PC-3 (cell line): ENCODE measurements around the gene ANKFN1. TPM values are rescaled to one million over a fixed set of nuclear protein-coding genes. Genes with fewer than 3 reads are reported as not detected.

Experiments
- ATAC-seq: fragments of 200-7000 bp; cut with Tn5 transposase; 2 replicates; pipeline ENCODE4 v1.9.1; 2020; ENCODE audit warnings: mild to moderate bottlenecking, moderate library complexity
- BruUV-seq: library from RNA; stranded (reverse); fragments of 400-500 nt; replicated peaks from 2 replicates; lab custom pipeline; 2021; lab: Mats Ljungman, UMichigan
- CTCF ChIA-PET: fragments of 300-600 bp; sonication (Branson Sonifier 250); formaldehyde crosslinking; loops from one replicate; lab custom pipeline; 2022; ENCODE audit warnings: antibody characterized with exemption; lab: Charles Lee
- POLR2A ChIA-PET: fragments of 300-600 bp; sonication (Branson Sonifier 250); formaldehyde crosslinking; loops from one replicate; lab custom pipeline; 2022; ENCODE audit warnings: antibody characterized with exemption; ENCODE audit not compliant: unreplicated experiment; lab: Charles Lee
- DNase-seq: peaks from one replicate; pipeline ENCODE4 v3.0.0-alpha.2; 2015
- H2AFZ ChIP-seq: fragments of 300-600 bp; sonication (generic); 2 replicates; pipeline ENCODE4 v1.6.0; 2016; ENCODE audit warnings: antibody characterized with exemption, low read length
- H3F3A ChIP-seq: fragments of 300-600 bp; sonication (generic); one replicate; pipeline ENCODE4 v1.6.0; 2017; ENCODE audit warnings: antibody characterized with exemption, low read length, control low read depth, mild to moderate bottlenecking; ENCODE audit not compliant: unreplicated experiment
- H3K27ac ChIP-seq: fragments of 300-600 bp; sonication (generic); 2 replicates; pipeline ENCODE4 v1.5.1; 2016; ENCODE audit warnings: mild to moderate bottlenecking, low read length
- H3K27me3 ChIP-seq: fragments of 300-600 bp; sonication (generic); 2 replicates; pipeline ENCODE4 v1.6.1; 2016; ENCODE audit warnings: low read length, mixed read lengths
- H3K36me3 ChIP-seq: fragments of 300-600 bp; sonication (generic); 2 replicates; pipeline ENCODE4 v1.6.1; 2016; ENCODE audit warnings: low read depth, mixed run types, low read length, mixed read lengths
- H3K4me1 ChIP-seq: fragments of 300-600 bp; sonication (generic); 2 replicates; pipeline ENCODE4 v1.5.1; 2016; ENCODE audit warnings: low read length; ENCODE audit not compliant: insufficient read depth
- H3K4me2 ChIP-seq: fragments of 300-600 bp; sonication (generic); 2 replicates; pipeline ENCODE4 v1.6.0; 2016; ENCODE audit warnings: low read length
- H3K4me3 ChIP-seq: fragments of 300-600 bp; sonication (generic); 2 replicates; pipeline ENCODE4 v1.5.1; 2016; ENCODE audit warnings: mild to moderate bottlenecking, low read length, mixed read lengths
- H3K79me2 ChIP-seq: fragments of 300-600 bp; sonication (generic); 2 replicates; pipeline ENCODE4 v1.6.1; 2017; ENCODE audit warnings: low read length, mixed read lengths
- H3K9ac ChIP-seq: fragments of 300-600 bp; sonication (generic); 2 replicates; pipeline ENCODE4 v1.6.0; 2016; ENCODE audit warnings: mild to moderate bottlenecking, low read length
- H3K9me2 ChIP-seq: fragments of 300-600 bp; sonication (generic); replicated peaks from 2 replicates; pipeline ENCODE4 v1.6.1; 2016; ENCODE audit warnings: mixed run types, low read length, mixed read lengths
- H3K9me3 ChIP-seq: fragments of 300-600 bp; sonication (generic); 2 replicates; pipeline ENCODE4 v1.6.1; 2016; ENCODE audit warnings: low read length, mixed read lengths
- H4K20me1 ChIP-seq: fragments of 300-600 bp; sonication (generic); 2 replicates; pipeline ENCODE4 v1.6.1; 2016; ENCODE audit warnings: low read length, mixed read lengths
- EZH2 ChIP-seq: fragments of 300-600 bp; sonication (generic); IDR thresholded peaks from one replicate; pipeline ENCODE4 v1.6.1; 2017; ENCODE audit warnings: antibody characterized with exemption, mild to moderate bottlenecking, low read length; ENCODE audit not compliant: unreplicated experiment
- EZH2phosphoT487 ChIP-seq: fragments of 300-600 bp; sonication (generic); IDR thresholded peaks from 2 replicates; pipeline ENCODE4 v1.6.1; 2018; ENCODE audit warnings: mild to moderate bottlenecking, antibody characterized with exemption, low read length, borderline replicate concordance
- intact Hi-C: fragments of 100-400 bp; cut with micrococcal nuclease; formaldehyde crosslinking; loops from 2 replicates; pipeline ENCODE4 v1.9.0; 2023
- total RNA-seq: library from RNA; depleted of rRNA; stranded (reverse); fragments of >200 nt; gene quantifications from 2 replicates; pipeline ENCODE4 v1.2.3, GENCODE V29; 2014
- TF ChIP-seq, protein P1 (sequence below): fragments of 300-600 bp; sonication (generic); conservative IDR thresholded peaks from 2 replicates; pipeline ENCODE4 v1.5.1; 2017; ENCODE audit warnings: antibody characterized with exemption, low read depth, mild to moderate bottlenecking, low read length

Gene ANKFN1
- total RNA-seq, 1 experiment from 2014 or later = not detected

- intact Hi-C loops = no loop called here
- BruUV-seq = no TSS peak
Observed at GRCh38 chr17:56184650-56185049, 31.4 kb downstream of the ANKFN1 start.

GRCh38 chr17:56185491-56186221 is 32.4 kb downstream of the ANKFN1 start:
- H2AFZ ChIP-seq = no peak overlapping the region

More at GRCh38 chr17:56184650-56185049, 31.4 kb downstream of the ANKFN1 start:
- Histone ChIP-seq H3K27me3 (no peaks in the 10 kb centered on the region), H3K4me1 (no peaks in the 10 kb centered on the region), H3K9me2 (no peaks in the 10 kb centered on the region), H3K4me2 (no peak overlapping the region), H2AFZ (no peak overlapping the region), H4K20me1 (no peaks in the 10 kb centered on the region), H3F3A (no peaks in the 10 kb centered on the region), H3K4me3 (no peak overlapping the region), H3K9me3 (peaks cover 10% of the 10 kb centered on the region; the same call in 1 of the 2 replicates), H3K27ac (no peak overlapping the region), H3K79me2 (no peaks in the 10 kb centered on the region), H3K36me3 (no peaks in the 10 kb centered on the region), H3K9ac (no peak overlapping the region)
- ATAC-seq = no peak
- TF ChIP-seq EZH2phosphoT487 (no peak), EZH2 (no peak)
- ChIA-PET POLR2A (no interaction called here), CTCF (no interaction called here)
- DNase-seq = no peak

GRCh38 chr17:56186222-56186786 is 33.0 kb downstream of the ANKFN1 start:
- Histone ChIP-seq H3K79me2 (no peaks in the 10 kb centered on the region), H3K27ac (no peak overlapping the region), H2AFZ (no peak overlapping the region), H3K9me3 (peaks cover 10% of the 10 kb centered on the region; the same call in 1 of the 2 replicates), H3K27me3 (no peaks in the 10 kb centered on the region), H4K20me1 (no peaks in the 10 kb centered on the region), H3K36me3 (no peaks in the 10 kb centered on the region), H3K4me1 (no peaks in the 10 kb centered on the region), H3K9me2 (no peaks in the 10 kb centered on the region), H3K4me3 (no peak overlapping the region), H3F3A (no peaks in the 10 kb centered on the region), H3K4me2 (no peak overlapping the region), H3K9ac (no peak overlapping the region)
- ChIA-PET CTCF (no interaction called here), POLR2A (no interaction called here)
- no TSS peak for BruUV-seq
- TF ChIP-seq, protein P1, sequence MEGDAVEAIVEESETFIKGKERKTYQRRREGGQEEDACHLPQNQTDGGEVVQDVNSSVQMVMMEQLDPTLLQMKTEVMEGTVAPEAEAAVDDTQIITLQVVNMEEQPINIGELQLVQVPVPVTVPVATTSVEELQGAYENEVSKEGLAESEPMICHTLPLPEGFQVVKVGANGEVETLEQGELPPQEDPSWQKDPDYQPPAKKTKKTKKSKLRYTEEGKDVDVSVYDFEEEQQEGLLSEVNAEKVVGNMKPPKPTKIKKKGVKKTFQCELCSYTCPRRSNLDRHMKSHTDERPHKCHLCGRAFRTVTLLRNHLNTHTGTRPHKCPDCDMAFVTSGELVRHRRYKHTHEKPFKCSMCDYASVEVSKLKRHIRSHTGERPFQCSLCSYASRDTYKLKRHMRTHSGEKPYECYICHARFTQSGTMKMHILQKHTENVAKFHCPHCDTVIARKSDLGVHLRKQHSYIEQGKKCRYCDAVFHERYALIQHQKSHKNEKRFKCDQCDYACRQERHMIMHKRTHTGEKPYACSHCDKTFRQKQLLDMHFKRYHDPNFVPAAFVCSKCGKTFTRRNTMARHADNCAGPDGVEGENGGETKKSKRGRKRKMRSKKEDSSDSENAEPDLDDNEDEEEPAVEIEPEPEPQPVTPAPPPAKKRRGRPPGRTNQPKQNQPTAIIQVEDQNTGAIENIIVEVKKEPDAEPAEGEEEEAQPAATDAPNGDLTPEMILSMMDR = no peak
- TF ChIP-seq EZH2 (no peak), EZH2phosphoT487 (no peak)
- ATAC-seq (no peak), DNase-seq (peak; percentile 9)
- intact Hi-C loops = no loop called here

More at GRCh38 chr17:56185491-56186221, 32.4 kb downstream of the ANKFN1 start:
- Histone ChIP-seq H3K79me2 (no peaks in the 10 kb centered on the region), H3K27me3 (no peaks in the 10 kb centered on the region), H3K27ac (no peak overlapping the region), H3F3A (no peaks in the 10 kb centered on the region), H3K4me1 (no peaks in the 10 kb centered on the region), H3K9ac (no peak overlapping the region), H3K36me3 (no peaks in the 10 kb centered on the region), H3K4me2 (no peak overlapping the region), H3K9me3 (peaks cover 10% of the 10 kb centered on the region; the same call in 1 of the 2 replicates), H4K20me1 (no peaks in the 10 kb centered on the region), H3K4me3 (no peak overlapping the region), H3K9me2 (no peaks in the 10 kb centered on the region)
- CTCF ChIA-PET = no interaction called here
- intact Hi-C loops = no loop called here
- ATAC-seq (no peak), DNase-seq (no peak)
- BruUV-seq = no TSS peak
- TF ChIP-seq, protein P1 = no peak
- TF ChIP-seq EZH2phosphoT487 = no peak
- no peak for TF ChIP-seq EZH2
- POLR2A ChIA-PET = no interaction called here
